ENCODE measurements around the gene NDUFV1.

- TF ChIP-seq GATA2 (IDR thresholded peaks at IDR 0.05; ENCODE audit: low read depth, low read length) (no peak), GATA3 (IDR thresholded peaks at IDR 0.05; ENCODE audit: low read depth, low read length) (no peak)
Measured at GRCh38 chr11:67561971-67562619, 44.6 kb upstream of the NDUFV1 start.

Measured in SH-SY5Y (cell line).